GM21723 (cell line): Measurements from ENCODE around the gene PLEKHA5.
"Not testable (repeated sequence)": the region's sequence is repeated elsewhere in the genome, so short reads cannot be mapped to it uniquely, and the experiment has no call there.

Experiments used
- ATAC-seq: cut with Tn5 transposase; IDR thresholded peaks from one replicate; pipeline ENCODE4 v1.9.1; 2021; ENCODE audit warnings: mild to moderate bottlenecking, moderate library complexity; ENCODE audit not compliant: unreplicated experiment

PLEKHA5 gene

DNA sequence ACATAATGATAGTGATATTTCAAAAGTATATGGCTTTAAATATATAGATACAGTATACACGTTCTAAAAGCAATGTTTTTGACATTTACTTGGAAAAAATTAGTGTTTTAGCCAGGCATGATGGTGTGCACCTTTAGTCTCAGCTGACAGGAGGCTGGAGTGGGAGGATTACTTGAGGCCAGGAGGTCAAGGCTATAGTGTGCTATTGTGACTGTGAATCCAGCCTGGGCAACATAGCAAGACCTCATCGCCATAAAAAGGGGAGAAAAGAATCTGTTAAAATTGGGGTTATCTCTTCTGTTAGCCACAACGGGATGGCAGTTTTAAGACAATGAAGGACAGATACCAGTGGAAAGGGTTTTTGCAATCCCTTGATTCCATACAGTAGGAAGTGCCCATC is 95.2 kb downstream of the PLEKHA5 start:
- no peak for ATAC-seq

DNA sequence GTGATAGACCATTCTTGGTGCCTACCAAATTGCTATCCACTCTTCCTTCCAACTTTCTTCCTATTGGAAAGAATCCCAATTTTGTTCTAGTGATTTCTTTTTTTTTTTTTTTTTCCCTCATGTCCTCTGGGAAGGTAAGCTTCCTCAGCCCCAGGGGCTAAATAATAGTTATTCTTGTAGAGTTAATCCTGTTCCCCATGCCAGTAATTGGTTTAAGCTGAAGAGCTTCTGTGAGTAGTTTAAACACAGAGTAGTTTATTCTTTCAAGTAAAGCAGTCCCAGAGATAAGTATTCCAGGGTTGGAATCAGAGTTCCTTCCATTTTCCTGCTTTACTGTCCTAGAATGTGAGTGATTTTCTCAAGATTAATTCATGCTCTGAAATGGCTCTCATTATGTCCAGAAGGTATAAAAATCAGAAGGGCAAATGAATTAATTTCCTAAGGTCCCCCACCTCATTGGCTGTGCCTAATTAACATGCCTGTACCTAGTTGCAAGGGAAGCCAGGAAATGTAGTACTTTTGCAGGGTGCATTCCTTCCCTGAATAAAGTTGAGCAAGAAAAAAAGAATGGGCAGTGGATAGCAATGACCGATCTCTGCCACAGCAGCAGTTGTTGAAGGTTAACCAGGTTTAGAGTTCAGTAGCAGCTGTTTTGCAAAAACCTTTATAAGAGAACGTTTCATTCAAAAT is 97.8 kb downstream of the PLEKHA5 start:
- ATAC-seq, result no peak

- ATAC-seq, result no peak
These were observed 98.3 kb downstream of the PLEKHA5 start for GRCh38 chr12:19227880-19228210.

DNA sequence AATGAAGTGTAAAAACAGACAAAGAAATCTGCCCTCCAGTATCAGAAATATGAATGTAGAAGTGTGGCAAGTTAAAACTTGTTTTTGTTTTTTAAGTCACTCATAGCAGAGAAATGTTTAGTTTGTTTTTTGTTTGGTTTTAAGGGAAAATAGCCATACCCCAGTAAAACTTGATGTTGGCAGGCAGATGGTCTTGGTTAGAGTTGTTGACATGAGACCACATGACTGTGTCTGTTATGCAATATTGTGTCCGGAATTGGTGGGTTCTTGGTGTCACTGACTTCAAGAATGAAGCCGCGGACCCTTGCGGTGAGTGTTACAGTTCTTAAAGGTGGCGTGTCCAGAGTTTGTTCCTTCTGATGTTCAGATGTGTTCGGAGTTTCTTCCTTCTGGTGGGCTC is 99.5 kb downstream of the PLEKHA5 start:
- not testable (repeated sequence) for ATAC-seq

DNA sequence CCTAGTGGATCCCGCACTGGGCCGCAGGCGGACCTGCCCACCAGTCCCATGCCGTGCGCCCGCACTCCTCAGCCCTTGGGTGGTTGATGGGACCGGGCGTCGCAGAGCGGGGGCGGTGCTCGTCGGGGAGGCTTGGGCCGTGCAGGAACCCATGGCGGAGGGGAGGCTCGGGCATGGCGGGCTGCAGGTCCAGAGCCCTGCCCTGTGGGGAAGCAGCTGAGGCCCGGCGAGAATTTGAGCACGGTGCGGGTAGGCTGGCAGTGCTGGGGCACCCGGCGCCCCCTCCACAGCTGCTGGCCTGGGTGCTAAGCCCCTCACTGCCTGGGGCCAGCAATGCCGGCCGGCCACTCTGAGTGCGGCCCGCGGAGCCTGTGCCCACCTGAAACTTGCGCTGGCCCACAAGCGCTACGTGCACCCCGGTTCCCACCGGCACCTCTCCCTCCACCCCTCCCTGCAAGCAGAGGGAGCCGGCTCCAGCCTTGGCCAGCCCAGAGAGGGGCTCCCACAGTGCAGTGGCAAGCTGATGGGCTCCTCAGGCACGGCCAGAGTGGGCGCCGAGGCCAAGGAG is 100.8 kb downstream of the PLEKHA5 start:
- no peak for ATAC-seq

GRCh38 chr12:19230896-19231295 is 101.4 kb downstream of the PLEKHA5 start:
- no peak for ATAC-seq

DNA sequence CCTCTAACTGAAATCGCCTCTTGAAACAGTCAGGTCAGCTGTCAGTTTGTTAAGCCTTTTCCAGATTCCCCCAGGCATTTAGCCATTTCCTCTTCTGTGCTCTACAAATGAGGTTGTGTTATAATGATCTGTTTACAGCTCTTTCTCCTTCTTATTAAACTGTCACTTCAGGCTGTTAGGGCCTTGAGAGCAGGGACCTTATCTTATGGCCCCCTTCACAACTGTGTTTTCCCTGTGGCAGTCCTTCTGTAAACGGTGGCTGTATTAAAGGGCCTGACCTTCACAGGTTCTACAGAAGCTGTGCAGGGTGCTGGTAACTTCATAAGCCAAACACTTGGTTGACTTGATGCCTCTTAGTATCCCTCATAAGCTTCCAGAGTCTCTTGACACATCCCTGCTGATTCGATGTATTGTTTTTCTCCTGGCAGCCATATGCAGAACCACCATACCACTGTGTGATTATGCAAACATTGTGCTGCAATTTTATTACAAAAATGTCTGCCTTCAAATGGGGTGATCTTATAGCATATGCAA is 104.7 kb downstream of the PLEKHA5 start:
- ATAC-seq, result no peak

DNA sequence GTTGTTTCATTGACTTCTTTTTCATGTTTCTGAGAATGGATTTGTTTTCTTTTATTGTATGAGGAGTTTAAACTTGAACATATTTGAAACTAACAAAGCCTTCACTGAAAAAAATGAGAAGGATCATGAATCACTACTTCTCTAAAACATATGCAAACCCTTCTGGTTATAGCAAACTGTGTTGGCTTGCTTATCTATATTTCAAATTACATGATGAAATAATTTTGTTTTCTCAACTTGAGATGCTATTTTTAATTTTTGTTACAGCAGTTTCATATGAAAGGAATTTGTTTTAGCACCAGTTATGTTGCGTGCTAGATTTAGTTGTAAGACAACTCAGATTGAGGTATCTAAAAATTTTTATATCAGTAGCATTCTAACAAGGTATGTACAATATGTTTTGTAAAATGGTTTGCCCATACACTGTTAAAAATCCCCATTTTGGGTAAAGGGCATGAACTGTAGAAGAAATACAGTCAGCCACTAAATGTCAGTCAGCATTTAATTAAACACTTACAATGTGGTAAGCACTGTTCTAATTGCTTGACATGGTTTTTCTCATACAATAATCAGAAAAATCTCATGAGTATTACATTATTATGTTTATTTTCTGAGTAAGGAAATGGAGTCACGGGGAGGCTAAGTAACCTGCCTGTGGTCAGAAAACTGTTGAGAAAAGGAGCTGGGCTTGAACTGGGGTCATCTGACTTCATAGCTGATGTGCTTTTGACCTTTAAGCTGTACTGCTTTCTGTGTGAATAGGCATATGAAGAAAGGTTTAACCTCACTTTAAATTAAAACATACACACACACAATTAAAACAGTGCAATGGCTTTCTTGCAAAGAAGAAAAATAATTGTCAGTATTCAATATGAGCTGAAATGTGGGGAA is 105.7 kb downstream of the PLEKHA5 start:
- no peak for ATAC-seq

GRCh38 chr12:19236656-19237055 is 107.1 kb downstream of the PLEKHA5 start:
- ATAC-seq, result no peak

DNA sequence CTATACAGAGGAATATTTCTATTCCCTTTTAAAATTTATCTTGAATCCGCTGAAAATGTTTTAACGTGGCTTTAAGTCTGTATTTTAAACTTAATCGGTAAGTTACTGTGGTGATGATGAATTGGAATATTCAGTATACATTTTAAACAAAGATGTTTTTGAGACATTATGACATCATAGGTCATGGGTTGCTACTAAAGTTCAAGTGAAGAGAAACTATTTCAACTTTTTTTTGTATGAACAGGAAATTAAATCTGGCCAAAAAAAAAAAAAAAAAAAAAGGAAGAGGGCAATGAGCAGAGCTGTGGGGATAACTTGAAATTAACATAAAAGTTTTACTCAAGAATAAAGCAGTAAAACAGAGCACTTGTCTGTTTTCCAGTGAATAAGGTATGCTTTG is 109.0 kb downstream of the PLEKHA5 start:
- ATAC-seq, result no peak

- no peak for ATAC-seq
These were observed 109.6 kb downstream of the PLEKHA5 start for GRCh38 chr12:19239102-19239501.

- no peak for ATAC-seq
These were observed 110.2 kb downstream of the PLEKHA5 start for GRCh38 chr12:19239616-19240234.

GRCh38 chr12:19242581-19242980 is 113.0 kb downstream of the PLEKHA5 start:
- no peak for ATAC-seq

DNA sequence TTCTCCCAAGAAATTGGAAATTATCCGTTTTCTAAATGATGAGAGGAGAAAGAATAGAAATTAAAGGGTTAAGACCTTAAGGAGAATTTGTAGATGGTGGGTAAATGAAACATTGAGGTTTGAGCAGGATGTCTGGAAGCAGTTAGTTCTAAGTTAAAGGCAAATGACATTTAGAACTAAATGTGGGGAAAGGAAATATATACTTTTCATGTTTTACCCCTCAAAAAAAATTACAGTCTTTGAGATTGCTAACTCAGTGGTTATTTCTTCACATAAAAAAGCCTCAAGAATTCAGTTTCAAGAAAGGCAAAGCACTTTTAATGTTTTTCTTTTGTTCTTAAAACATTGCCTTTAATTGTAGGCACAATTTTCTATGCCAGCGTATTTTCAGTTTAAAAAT is 114.0 kb downstream of the PLEKHA5 start:
- ATAC-seq, result no peak

DNA sequence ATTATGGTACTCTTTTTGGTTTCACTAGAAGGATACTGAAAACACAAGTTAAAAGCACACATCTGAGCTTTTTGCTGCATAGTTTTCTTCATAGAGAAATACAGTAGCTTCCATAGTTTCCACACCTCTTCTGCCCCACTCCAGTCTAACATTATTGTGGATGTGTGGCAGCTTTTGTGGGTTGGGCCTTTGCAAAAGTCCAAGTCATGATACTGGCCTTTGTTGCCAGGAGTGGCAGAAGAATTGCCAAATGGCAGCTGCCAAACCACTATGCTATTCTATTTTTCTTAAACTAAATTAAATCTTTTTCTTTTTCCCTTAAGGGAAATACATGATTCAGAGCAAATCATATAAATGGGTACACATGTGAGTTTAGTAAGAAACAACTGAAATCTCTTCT is 114.8 kb downstream of the PLEKHA5 start:
- ATAC-seq, result no peak

DNA sequence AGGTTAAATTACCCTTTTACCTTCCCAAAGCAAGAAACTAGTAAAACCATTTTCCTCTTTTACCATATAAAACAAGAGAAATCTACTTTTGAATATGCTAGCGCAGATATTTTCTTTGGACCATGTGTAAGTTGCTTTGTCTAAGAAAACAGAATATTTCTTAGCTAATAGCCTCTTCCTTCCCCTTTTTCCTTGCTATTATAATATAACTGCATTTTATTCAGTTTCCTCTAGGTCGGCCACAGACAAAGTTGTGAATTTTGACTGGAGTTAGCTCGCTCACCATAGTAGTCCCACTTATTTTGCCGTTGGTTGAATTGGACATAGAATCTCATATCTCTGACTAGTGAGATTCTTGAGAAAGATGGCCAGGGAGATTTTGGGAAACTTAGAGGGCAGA is 115.6 kb downstream of the PLEKHA5 start:
- no peak for ATAC-seq

DNA sequence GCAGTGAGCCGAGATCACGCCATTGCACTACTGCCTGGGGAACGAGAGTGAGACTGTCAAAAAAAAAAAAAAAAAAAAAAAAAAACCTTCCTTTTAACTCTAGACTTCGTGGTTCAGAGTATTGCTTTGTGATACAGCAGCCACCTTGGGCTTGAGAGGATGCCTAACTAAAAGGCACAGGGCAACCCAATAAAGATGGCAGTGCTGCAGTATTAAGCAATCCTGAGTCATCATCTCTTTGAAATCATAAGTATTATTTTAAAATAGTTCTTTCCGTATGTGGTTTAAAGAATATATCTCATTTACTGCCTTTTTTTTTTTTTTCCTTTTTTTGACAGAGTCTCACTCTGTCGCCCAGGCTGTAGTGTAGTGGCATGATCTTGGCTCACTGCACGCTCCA is 116.1 kb downstream of the PLEKHA5 start:
- no peak for ATAC-seq

DNA sequence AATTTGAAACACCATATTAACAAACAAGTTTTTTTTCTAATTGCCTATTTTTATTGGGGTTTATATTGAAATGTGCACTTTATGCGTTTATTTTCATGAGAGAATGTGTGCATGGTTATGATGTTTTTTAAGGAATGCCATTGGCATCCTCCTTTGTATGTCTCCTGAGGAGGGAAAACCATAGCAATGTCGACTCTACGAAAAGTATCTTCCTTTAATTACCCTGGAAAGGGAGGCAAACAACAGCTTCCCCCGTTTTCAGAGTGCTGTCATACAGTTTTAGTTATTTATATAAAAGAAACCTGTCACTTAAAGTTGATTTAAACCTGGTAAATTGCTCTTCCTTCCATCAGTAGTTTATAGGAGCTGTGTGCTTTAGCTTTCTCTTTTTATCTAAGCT is 117.4 kb downstream of the PLEKHA5 start:
- ATAC-seq, result no peak

DNA sequence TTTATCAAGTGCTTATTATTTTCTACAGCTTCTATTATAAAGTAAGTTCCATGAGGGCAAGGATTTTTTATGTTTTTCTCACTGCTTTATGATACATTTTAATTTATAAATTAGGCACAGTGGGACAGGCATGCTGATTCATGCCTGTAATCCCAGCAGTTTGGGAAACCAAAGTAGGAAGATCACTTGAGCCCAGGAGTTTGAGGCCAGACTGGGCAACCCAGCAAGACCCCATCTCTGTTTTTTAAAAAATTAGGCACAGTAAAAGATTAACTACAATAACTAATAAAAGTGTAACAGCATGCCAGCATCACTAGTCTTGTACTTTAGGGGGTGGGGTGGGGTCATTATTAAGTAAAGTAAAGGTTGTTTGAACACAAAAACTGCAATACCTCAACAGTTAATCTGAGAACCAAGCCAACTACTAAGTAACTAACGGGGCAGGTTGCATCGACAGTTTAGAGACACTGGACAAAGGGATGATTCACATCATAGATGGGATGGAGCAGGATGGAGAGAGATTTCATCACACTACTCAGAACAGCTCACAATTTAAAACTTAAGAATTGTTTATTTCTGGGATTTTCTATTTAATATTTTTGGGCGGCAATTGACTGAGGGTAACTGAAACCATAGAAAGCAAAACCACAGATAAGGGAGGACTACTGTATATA is 119.5 kb downstream of the PLEKHA5 start:
- no peak for ATAC-seq

DNA sequence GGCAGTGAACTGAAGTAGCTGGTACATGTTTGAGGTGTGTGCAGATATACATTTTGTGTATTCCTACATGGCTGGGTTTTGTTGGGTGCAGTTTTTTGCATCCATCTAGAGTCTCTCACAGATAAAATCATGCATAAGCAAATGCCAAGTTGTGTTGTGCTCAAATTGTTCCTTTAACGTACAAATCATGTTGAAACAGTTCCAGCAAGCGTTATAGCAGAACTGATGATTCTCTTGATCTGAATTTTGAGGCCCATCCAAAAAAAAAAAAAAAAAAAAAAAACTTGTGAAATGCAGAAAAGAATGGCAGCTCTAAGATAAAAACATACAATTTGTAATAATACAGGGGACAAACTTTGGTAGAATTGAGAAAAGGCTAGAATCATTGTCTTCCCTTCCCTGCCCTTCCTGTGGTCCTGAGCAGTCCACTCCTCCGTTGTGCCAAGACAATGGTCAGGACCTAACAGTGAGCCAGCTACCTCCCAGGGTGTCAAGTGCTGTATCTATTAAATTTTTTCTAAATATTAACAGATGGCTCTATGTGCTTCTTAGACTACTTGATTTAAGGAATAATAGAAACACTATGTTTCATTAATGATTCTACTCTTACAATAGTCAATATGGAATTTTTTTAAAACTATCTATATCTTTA is 122.1 kb downstream of the PLEKHA5 start:
- ATAC-seq, result no peak
